Measurements from ENCODE around the gene GALNT8. TPM values are rescaled to one million over a fixed set of nuclear protein-coding genes. Genes with fewer than 3 reads are reported as not detected.

The GALNT8 gene
- total and polyA plus RNA-seq, 2 of the 8 experiments (the other 6 are each of a cell fraction or from before 2014, with no cell fraction given) = 4.7 to 8.3 TPM

DNA sequence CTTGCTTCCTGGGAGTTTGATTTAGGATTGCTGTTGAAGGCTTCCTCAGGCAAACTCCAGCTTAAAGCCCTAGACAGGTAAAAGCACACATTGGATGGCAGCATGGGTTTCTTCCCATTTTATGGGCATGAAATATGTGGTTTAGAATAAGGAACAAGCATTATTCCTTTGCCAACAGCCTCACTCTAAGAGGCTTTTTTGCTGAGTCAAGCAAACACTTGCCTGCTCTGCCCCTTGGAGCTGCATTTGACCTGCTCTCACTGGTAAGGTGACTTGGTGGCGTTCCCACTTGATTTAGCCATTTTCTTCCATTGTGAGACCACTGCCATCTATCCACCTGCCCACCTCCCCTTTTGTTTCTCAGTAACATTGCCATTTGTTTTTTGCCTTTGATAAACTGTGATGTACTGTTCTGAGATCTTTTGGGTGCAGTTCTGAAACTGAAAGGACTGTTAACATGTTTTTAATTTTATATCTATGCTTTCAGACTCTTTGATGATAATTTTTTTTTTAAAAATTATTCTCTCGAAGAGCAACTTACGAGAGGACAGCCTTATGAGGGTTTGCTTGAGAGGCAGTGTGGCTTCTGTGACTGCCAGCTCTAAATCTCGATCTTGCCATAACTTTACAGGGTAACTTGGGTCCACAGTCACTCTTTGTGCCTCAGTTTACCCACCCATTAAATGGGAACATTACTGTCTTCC, 92.6 kb downstream of the GALNT8 start:
- H3K4me3 ChIP-seq (ENCODE audit: extremely low read depth in 1 of 4, insufficient read depth in 2 of 4, low read depth in 3 of 4, low read length in 4 of 4) = no peak overlapping the region
- ChIA-PET CTCF (ENCODE audit: partially characterized antibody) (no interaction called here), POLR2A (ENCODE audit: partially characterized antibody) (no interaction called here)
- no peak overlapping the region for H2BK5ac ChIP-seq (ENCODE audit: low read depth, low read length)
- H3K4me1 ChIP-seq (replicated peaks in 1 of 4; ENCODE audit: control insufficient read depth in 3 of 4, insufficient read depth in 4 of 4, low read length in 3 of 4) = peaks cover 0 to 4% (median 1%) of the 10 kb centered on the region in 4 experiments; a peak in 3 of 7 replicates
- no peak overlapping the region for H3K56ac ChIP-seq (replicated peaks; ENCODE audit: insufficient read length, low read depth, low read length)
- H3K79me2 ChIP-seq (ENCODE audit: control insufficient read depth in 1 of 2, insufficient read depth in 2 of 2, low read length in 2 of 2) = no peaks in the 10 kb centered on the region
- no peak overlapping the region for H2BK15ac ChIP-seq (ENCODE audit: low read length)
- no peaks in the 10 kb centered on the region for H3K9me3 ChIP-seq (ENCODE audit: insufficient read depth in 2 of 2, low read depth in 1 of 2, low read length in 1 of 2)
- no peak overlapping the region for H3K9ac ChIP-seq (replicated peaks in 1 of 4; ENCODE audit: extremely low read depth in 1 of 4, low read depth in 3 of 4, low read length in 3 of 4)
- no peak overlapping the region for H4K5ac ChIP-seq (ENCODE audit: insufficient read length, low read depth, low read length)
- WGBS, 2 experiments (ENCODE audit: extremely low coverage in 1 of 2, insufficient coverage in 1 of 2, insufficient read length in 1 of 2, insufficient replicate concordance in 2 of 2, low coverage in 1 of 2, low lambda C conversion rate in 2 of 2, missing lambda C conversion rate in 1 of 2) = 94% methylated on average over 4 of the region's 4 CpGs; no CpG with 5 or more reads in 1 of the 2 experiments
- H4K20me1 ChIP-seq (replicated peaks in 1 of 2; ENCODE audit: control insufficient read depth in 1 of 2, insufficient read depth in 2 of 2, low read length in 2 of 2) = peaks cover 0 to 7% of the 10 kb centered on the region in 2 experiments
- no peaks in the 10 kb centered on the region for H3K36me3 ChIP-seq (ENCODE audit: control insufficient read depth in 2 of 4, insufficient read depth in 4 of 4, low read length in 3 of 4)
- H3K27ac ChIP-seq (ENCODE audit: low read depth, low read length) = no peak overlapping the region
- no peak for DNase-seq (ENCODE audit: low read depth in 1 of 2, low spot score in 2 of 2)
- H4K91ac ChIP-seq (replicated peaks; ENCODE audit: insufficient read length, low read length) = no peak overlapping the region
- H2BK120ac ChIP-seq (replicated peaks; ENCODE audit: low read depth, low read length) = no peak overlapping the region
- no peak overlapping the region for H2AK5ac ChIP-seq (ENCODE audit: low read depth, low read length)
- no peak overlapping the region for H3K4ac ChIP-seq (replicated peaks; ENCODE audit: insufficient read length, low read depth, low read length)
- H3K79me1 ChIP-seq (ENCODE audit: low read depth, low read length) = no peaks in the 10 kb centered on the region
- H3K14ac ChIP-seq (ENCODE audit: insufficient read length) = no peak overlapping the region
- peaks cover 7% of the 10 kb centered on the region; the same call in 1 of the 2 replicates for H3K23me2 ChIP-seq (ENCODE audit: low read depth, low read length)
- no peak overlapping the region for H3K18ac ChIP-seq (ENCODE audit: extremely low read depth, low read length)
- H2AFZ ChIP-seq (ENCODE audit: low read length) = no peak overlapping the region
- H2BK12ac ChIP-seq (ENCODE audit: low read depth, low read length) = no peak overlapping the region
- H4K8ac ChIP-seq (ENCODE audit: extremely low read depth, insufficient read depth, low read length) = no peak overlapping the region
- TF ChIP-seq TAF1 (IDR thresholded peaks at IDR 0.05; ENCODE audit: low read depth, low read length) = no peak
- TF ChIP-seq MAFK (IDR thresholded peaks at IDR 0.05; ENCODE audit: low read depth, low read length) = 0 out of 2 replicates have a peak, but pooled peaks have one; percentile 16
- no peak for FAIRE-seq
- no peak overlapping the region for H2BK20ac ChIP-seq (ENCODE audit: low read length)
- no peak overlapping the region for H3K4me2 ChIP-seq (ENCODE audit: insufficient read depth in 1 of 2, low read depth in 2 of 2, low read length in 2 of 2)
- H3K27me3 ChIP-seq (replicated peaks in 1 of 4; ENCODE audit: control insufficient read depth in 3 of 4, extremely low read depth in 1 of 4, insufficient read depth in 3 of 4, low read length in 3 of 4) = peaks cover 16 to 46% (median 38%) of the 10 kb centered on the region in 4 experiments
- H3K23ac ChIP-seq (ENCODE audit: insufficient read length) = no peak overlapping the region

Data from H1 (cell line).